Type B pancreatic cell (in vitro differentiated cells): ENCODE data around the gene DPM3. TPM values are rescaled to one million over a fixed set of nuclear protein-coding genes. Genes with fewer than 3 reads are reported as not detected.
"Not testable (repeated sequence)": the region's sequence is repeated elsewhere in the genome, so short reads cannot be mapped to it uniquely, and the experiment has no call there.

Experiments
- DNase-seq: peaks from one replicate; pipeline ENCODE4 v3.0.0; 2021; ENCODE audit warnings: mixed read lengths; ENCODE audit not compliant: unreplicated experiment; ENCODE audit errors: extremely low spot score
- H3K27ac Mint-ChIP-seq: 2 replicates; pipeline ENCODE4 v1.8.0; 2021; ENCODE audit warnings: mild to moderate bottlenecking, mixed read lengths
- H3K27me3 Mint-ChIP-seq: 2 replicates; pipeline ENCODE4 v1.8.0; 2021; ENCODE audit warnings: mixed read lengths
- H3K36me3 Mint-ChIP-seq: 2 replicates; pipeline ENCODE4 v1.8.0; 2021; ENCODE audit warnings: mixed read lengths
- H3K4me1 Mint-ChIP-seq: one replicate; pipeline ENCODE4 v1.8.0; 2021; ENCODE audit warnings: mixed read lengths; ENCODE audit not compliant: unreplicated experiment
- H3K4me3 Mint-ChIP-seq: 2 replicates; pipeline ENCODE4 v1.8.0; 2021; ENCODE audit warnings: mild to moderate bottlenecking, mixed read lengths
- H3K9me3 Mint-ChIP-seq: 2 replicates; pipeline ENCODE4 v1.8.0; 2021; ENCODE audit warnings: mixed read lengths
- CTCF ChIP-seq: fragments of 200-600 bp; sonication (generic); conservative IDR thresholded peaks from 2 replicates; pipeline ENCODE4 v1.5.0; 2021; ENCODE audit warnings: antibody characterized with exemption, mild to moderate bottlenecking
- long read RNA-seq: library from polyadenylated mRNA; unstranded; transcript quantifications from one replicate; pipeline ENCODE4 v2.0.0, GENCODE V29; 2020
- total RNA-seq: library from RNA; stranded (reverse); gene quantifications from 2 replicates; pipeline ENCODE4 v1.2.1, GENCODE V29; 2021; ENCODE audit warnings: low replicate concordance

DPM3 gene, protein sequence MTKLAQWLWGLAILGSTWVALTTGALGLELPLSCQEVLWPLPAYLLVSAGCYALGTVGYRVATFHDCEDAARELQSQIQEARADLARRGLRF
- 73.9 and 75.3 TPM in 2 replicates for total RNA-seq
- long read RNA-seq, partial matches to known transcripts, result 0 of 5 reads
- long read RNA-seq, other reads (novel, unspliced or antisense), result 0 of 5 reads

DNA sequence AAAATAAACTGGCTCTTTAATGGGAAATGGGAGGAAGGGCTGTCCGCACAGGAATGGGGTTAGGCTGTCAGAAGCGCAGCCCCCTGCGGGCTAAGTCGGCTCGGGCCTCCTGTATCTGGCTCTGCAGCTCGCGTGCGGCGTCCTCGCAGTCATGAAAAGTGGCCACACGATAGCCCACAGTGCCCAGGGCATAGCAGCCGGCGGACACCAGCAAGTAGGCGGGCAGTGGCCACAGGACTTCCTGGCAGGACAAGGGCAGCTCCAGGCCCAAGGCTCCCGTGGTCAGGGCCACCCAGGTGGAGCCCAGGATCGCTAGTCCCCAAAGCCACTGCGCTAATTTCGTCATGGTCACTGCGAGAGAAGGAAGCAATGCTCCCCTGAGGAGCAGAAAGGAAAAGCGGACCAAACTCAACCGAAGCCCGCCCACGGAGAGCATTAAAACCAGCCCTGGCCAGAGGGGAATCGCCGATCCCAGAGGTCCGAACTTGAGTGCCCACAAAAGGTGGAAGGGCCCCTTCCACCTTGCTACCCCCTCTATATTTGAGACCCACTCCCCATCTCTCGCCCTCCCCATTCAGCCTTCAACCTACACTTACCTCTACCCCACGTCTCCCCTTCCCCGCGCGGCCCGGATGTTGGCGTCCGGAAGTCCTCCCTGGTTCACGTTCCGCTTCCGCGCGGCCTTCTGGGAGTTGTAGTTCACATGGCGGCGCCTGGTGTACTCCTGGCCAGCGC is at the start of gene DPM3:
Gene DPM3, minus strand, starts transcription at position 637 of the 735 bp plus-strand sequence. Its CDS starts 291 bp downstream, at position 346.
- peak within 1 kb of the TSS; percentile 100 for H3K4me3 Mint-ChIP-seq
- peak within 1 kb of the TSS; percentile 98 for H3K27ac Mint-ChIP-seq
- no peak for TF ChIP-seq CTCF
- H3K4me1 Mint-ChIP-seq, result peaks cover 15% of the 10 kb centered on the region
- no peaks in the 10 kb centered on the region for H3K9me3 Mint-ChIP-seq
- H3K36me3 Mint-ChIP-seq, result peaks cover 4% of the 10 kb centered on the region
- H3K27me3 Mint-ChIP-seq, result peaks cover 7% of the 10 kb centered on the region
- peak; percentile 87 for DNase-seq

DNA sequence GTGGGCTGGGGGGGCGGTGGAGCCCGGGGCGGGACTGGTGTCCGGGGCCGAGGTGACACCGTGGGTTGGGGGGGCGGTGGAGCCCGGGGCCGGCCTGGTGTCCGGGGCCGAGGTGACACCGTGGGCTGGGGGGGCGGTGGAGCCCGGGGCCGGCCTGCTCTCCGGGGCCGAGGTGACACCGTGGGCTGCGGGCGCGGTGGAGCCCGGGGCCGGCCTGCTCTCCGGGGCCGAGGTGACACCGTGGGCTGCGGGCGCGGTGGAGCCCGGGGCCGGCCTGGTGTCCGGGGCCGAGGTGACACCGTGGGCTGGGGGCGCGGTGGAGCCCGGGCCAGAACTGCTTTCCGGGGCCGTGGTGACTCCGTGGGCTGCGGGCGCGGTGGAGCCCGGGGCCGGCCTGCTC is 49.6 kb upstream of the DPM3 start:
- peaks cover 30% of the 10 kb centered on the region for H3K4me1 Mint-ChIP-seq
- H3K4me3 Mint-ChIP-seq, H3K27ac Mint-ChIP-seq, H3K36me3 Mint-ChIP-seq, H3K9me3 Mint-ChIP-seq, H3K27me3 Mint-ChIP-seq: not testable (repeated sequence)
- DNase-seq, result peak; percentile 83

DNA sequence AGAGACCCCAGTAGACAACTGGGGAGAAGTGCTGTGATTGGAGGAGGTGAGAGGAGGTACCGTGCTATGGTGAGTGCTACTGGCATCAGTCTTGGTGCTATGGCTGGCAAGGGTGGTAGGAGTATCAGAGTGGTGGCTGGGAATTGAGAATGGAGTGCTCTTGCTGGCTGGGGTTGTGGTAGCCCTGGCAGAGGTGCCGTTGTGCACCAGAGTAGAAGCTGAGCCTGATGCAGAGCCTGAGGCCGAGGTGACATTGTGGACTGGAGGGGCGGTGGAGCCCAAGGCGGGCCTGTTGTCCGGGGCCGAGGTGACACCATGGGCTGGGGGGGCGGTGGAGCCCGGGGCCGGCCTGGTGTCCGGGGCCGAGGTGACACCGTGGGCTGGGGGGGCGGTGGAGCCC is 47.9 kb upstream of the DPM3 start:
- no peak for DNase-seq

DNA sequence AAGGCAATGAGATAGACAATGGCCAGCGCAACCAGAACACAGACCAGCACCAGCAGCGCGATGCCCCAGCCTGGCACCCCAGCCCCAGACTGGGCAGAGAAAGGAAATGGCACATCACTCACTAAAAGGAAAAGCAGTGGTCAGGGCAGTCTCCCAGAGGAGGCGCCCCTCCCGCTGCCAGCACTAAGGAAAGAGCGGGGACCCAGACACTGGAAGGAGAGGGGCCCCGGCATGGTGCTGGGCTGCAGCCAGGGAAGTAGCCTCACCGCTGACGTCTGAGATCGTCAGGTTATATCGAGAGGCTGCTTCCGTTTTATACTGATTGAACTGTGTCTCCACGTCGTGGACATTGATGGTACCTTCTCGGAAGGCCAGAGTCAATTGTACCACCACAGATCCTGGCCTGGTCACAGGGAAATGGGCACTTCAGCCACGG is 47.1 kb upstream of the DPM3 start:
- Mint-ChIP-seq H3K27ac (peak overlapping the region; percentile 86), H3K4me1 (peaks cover 16% of the 10 kb centered on the region), H3K27me3 (no peaks in the 10 kb centered on the region), H3K9me3 (no peaks in the 10 kb centered on the region), H3K4me3 (no peak overlapping the region), H3K36me3 (no peaks in the 10 kb centered on the region)
- DNase-seq, result no peak
- TF ChIP-seq CTCF, result no peak

More for the DNA sequence above, 47.9 kb upstream of the DPM3 start:
- no peak for TF ChIP-seq CTCF
- Mint-ChIP-seq H3K9me3 (no peaks in the 10 kb centered on the region), H3K27ac (peak overlapping the region; percentile 86), H3K27me3 (no peaks in the 10 kb centered on the region), H3K36me3 (no peaks in the 10 kb centered on the region), H3K4me3 (peak overlapping the region; percentile 75), H3K4me1 (peaks cover 19% of the 10 kb centered on the region)

- H3K4me1 Mint-ChIP-seq, result peaks cover 11% of the 10 kb centered on the region
- H3K27ac Mint-ChIP-seq, result peak overlapping the region; percentile 50
- H3K27me3 Mint-ChIP-seq, result no peaks in the 10 kb centered on the region
- H3K4me3 Mint-ChIP-seq, result no peak overlapping the region
- H3K9me3 Mint-ChIP-seq, result no peaks in the 10 kb centered on the region
- H3K36me3 Mint-ChIP-seq, result no peaks in the 10 kb centered on the region
- no peak for DNase-seq
- TF ChIP-seq CTCF, result no peak
Measured at GRCh38 chr1:155186794-155187455, 46.6 kb upstream of the DPM3 start.
